Islet precursor cell (in vitro differentiated cells): ENCODE results near the gene SLC22A5.
A peak's percentile ranks its signal among the peaks of the same experiment; 100 is the strongest.

Experiments
- DNase-seq: peaks from one replicate; pipeline ENCODE4 v3.0.0-alpha.2; 2018

The SLC22A5 gene

DNA sequence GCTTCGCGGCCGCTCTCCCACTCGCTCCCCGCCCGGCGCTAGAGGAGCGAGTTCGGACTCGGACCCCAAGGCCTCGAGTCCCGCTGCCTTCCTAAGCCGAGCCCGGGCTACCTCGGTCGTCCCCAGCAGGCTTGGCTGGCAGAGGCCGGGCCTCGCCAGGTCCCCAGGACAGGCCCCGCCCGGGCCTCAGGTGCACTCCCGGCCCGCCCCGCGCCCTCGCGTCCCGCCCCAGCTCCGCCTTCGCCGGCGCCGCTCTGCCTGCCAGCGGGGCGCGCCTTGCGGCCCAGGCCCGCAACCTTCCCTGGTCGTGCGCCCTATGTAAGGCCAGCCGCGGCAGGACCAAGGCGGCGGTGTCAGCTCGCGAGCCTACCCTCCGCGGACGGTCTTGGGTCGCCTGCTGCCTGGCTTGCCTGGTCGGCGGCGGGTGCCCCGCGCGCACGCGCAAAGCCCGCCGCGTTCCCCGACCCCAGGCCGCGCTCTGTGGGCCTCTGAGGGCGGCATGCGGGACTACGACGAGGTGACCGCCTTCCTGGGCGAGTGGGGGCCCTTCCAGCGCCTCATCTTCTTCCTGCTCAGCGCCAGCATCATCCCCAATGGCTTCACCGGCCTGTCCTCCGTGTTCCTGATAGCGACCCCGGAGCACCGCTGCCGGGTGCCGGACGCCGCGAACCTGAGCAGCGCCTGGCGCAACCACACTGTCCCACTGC lies at the start of gene SLC22A5:
TSS of gene SLC22A5 (plus strand) at position 237 of the 707 bp plus-strand sequence. CDS start at position 500, 263 bp downstream.
- peak; percentile 93 for DNase-seq

DNA sequence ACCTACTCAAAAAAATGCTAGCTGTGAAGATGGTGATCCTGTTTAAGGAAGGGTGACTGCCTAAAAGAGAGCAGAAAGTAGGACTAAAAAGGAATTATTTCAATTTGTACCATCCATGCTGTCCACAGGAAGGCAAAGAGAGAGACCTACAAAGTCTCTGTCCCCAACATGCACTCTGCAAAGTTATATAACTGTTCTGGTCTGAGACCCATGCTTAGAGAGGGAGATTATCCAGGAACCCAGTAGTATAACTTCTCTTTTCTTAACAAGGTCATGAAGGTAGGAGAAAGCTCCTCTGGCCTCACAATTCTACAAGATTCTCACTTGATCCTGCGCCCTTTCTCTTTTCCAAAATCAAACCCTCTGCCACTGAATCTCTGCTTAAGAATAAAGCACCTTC lies 49.5 kb upstream of the SLC22A5 start:
- DNase-seq = no peak

DNA sequence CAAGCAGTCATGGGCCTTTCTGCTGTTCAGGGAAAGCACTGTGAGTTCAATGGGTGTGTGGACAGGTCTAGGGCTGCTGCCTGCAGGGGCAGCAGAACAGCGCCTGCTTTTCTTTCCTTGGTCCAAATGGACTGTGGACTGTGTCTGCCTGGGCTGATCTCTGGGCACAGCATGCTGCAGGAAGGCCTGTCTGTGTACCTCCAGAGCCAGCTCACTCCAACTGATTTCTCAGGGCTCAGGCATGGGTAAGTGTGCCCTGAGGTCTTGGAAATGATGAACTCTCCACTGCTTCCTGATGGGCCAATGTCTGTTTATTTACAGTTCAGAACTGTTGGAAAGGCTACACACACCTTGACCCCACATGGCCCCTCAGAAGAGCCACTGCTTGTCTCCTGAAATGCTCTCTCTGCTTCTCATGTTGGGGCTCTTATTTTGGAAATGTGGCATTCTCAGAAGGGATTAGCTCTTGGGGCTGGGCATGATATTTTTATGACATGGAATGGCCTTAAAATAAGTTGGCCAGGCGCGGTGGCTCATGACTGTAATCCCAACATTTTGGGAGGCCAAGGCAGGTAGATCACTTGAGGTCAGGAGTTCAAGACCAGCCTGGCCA lies 48.3 kb upstream of the SLC22A5 start:
- DNase-seq = no peak

DNA sequence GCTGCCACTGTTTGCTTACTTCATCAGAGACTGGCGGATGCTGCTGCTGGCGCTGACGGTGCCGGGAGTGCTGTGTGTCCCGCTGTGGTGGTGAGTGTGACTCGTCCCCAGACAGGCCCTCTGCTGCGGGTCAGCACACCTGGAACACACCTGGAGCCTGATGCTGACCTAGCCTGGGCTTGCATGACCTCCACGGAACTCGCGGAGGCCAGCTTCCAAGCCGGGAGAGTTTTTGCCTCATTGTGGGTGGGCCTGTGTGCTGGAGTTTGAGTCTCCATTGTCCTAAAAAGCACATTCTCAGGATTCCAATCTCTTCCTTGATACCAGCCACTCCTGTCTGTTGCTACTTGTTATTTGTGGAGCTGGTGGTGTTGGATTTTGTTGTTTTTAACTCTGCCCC lies 47.2 kb upstream of the SLC22A5 start:
- DNase-seq = peak; percentile 86

DNA sequence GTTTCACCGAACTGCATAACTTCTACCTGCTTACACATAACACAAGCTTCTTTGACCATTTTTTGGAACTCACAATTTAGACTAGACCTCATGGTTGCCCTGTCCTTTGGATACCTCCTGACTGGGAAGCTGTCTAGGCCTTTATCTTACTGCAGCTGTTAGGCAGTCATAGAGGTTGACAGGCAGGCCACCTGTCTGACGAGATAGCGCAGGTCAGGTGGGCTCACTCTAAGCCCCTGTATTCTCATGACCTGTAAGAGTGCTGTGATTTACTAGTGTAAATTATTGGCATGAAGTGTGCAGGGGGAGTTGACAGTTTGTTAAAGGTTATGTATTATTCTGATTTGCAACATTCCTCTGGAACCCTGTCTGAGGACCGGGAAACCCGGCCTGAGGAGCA lies 46.3 kb upstream of the SLC22A5 start:
- DNase-seq = no peak

DNA sequence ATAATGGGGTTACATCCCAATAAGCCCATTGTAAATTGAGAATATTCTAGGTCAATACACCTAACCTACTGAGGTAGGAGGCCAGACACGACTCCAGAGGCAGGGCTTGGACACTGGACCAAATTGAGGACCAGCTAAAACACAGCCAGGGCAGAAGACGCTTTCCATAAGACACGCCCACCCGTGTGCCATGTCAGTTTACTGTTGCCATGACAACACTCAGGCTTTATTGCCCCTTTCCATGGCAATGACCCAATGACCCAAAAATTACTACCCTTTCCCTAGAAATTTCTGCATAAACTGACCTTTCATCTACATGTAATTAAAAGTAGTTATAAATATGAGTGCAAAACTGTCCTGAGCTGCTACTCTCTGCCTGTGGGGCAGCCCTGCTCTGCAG lies 43.8 kb upstream of the SLC22A5 start:
- DNase-seq = no peak

DNA sequence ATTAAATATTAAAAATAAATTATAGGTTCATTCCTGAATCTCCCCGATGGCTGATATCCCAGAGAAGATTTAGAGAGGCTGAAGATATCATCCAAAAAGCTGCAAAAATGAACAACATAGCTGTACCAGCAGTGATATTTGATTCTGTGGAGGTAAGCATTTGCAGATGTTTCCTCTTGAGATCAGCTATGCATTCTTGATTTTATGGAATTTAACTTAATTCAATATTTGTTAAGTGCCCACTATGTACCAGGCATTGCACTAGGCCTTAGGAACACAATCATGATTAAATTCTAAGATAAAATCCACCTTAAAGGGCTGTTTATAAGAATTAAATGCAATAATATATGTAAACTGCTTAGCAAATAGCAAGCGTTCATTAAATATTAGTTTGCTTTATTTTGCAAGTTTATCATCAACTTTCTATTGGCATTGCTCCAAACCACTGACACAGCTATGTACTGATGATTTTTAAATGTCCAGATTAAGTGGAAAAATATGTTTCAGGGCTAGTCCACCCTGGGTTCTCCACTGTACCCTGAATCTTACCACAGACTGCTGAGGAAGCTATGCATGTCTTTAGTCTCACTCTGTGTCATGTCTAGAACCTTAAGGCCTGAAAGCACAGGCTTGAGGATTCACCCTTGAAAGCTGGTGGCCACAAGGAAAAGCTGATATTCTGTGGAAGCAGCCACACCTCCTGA lies 42.1 kb upstream of the SLC22A5 start:
- no peak for DNase-seq

DNA sequence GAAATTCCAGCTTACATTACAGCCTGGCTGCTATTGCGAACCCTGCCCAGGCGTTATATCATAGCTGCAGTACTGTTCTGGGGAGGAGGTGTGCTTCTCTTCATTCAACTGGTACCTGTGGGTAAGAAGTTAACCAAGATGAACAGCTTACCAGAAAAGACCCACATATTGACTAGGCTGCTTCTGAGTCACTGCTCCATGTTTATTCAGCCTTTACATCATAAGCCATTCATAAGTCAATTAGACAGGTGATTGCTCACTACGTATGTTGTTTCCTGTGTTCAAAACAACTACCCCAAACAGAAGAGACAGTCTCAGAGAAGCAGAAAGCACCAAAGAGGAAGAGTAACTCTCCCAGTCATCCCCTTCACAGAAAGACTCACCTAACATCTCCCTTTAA lies 34.7 kb upstream of the SLC22A5 start:
- no peak for DNase-seq

DNA sequence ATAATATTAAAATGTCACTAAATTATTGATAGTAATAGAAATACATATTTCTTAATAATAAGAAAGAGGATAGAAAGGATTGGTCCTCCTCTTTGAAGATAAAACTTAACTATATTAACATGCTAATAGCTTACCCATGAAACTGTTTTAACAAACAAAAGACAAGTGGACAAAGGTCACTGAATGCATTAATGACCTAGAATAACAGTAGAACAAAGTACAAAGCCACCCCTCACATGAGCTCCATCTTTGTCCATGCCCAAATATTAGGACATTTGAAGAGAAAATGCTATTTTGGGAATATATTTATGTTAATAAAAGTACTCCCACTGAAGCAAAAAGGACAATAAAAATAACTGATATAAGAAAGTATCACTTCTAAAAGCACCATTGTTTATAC lies 34.1 kb upstream of the SLC22A5 start:
- DNase-seq = no peak

DNA sequence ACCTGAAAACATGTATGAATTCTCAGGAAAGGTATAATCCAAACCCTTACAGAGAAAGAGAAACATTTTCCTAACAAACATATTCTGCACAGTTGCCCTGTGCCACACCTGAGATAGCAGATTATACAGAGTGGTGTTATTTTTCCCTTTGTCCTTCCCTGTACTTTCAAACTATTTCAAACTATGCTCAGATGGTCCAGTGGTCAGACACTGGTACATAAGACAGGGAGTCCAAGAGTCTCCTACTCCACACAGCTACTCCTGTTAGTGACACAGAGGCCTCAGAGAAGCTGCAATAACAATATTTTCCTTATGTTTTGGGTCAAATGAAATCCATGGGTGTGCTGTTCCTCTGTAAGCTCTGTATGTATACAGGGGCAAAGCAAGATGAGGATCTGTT lies 30.0 kb upstream of the SLC22A5 start:
- DNase-seq = no peak

DNA sequence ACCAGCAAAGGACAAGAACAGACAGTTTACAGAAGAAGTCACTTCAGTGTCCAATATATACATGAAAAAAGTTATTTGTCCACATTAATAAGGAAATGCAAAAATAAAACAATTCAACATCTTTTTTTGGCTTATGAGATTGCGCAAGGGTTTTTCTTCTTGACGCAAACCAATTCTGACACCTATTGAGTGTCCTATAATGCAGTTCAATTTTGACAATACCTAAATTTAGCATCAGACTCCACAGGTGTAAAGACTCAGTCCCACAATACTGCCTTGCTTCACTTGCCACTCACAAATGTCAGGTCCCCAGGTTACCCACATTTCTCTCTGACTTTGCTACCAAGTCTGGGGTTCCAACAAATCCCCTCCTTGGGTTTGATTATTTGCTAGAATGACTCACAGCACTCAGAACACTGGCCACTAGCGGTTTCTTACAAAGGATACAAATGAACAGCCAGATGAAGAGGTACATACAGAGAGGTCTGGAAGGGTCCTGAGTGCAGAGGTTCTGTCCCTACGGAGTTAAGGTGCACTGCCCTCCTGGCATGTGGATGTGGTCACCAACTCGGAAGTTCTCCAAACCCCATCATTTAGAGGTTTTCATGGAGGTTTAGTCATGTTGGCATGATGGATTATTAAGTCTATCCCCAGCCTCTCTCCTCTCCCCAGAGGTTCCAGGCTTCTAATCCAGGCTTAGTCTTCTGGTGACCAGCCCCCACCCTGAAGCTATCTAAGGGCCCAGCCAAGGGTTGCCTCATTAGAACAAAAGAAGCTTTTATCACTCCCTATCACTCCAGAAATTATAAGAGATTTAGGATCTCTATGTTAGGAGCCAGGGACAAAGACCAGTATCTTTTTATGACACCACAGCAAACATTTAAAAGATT lies 27.0 kb upstream of the SLC22A5 start:
- no peak for DNase-seq

DNA sequence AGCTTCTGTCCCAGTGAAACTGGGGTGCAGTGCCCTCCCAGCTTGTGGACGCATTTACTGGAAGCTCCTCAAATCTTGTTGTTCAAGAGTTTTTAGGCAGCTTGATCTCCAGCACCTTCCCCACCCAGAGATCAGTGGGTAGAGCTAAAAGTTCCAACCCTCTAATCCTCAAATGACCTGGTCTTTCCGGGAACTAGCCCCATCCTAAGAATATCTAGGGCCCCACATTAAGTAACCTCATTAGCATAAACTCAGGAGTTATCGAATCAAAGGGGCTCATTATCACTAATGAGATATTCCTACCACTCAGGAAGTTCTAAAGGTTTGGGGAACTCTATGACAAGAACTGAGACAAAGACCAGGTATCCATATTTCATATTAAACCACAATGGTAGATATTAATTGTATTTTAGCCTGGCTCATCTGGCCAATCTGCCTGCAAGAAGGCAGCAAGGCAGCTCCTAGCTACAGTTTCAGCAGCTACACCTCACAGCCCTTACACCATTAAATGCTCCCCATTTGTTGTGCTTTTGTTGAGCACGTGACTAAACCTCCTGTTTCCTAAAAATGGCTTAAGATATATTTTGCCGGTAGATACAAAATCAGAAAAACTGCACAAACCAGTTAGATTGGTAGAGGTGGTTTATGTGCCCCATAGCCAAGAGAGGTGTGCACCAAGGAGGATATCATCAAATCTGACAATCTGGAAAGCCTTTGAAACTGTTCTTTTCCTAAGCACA lies 24.6 kb upstream of the SLC22A5 start:
- no peak for DNase-seq

DNA sequence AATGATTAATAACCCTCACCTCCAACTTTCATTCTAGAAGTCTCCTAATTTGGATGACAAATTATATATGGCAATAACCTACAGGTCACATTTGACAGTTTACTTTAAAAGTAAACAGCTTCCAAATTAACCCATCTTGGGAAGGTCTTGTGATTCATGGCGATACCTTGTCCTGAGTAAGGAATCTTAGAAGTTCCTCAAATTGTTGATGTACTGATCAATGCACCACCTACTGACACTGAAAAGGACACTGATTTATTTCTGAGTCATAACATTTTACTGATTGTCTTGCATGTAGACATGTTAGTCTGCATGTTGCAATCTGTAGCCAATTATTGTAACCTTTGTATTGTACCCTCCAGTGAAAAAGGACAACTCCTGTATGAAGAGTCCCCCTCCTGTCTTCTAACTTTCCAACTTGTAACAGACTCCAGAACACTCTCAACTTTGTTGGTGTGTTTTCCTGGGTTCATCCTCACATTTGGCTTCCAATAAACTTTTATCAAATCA lies 16.0 kb upstream of the SLC22A5 start:
- no peak for DNase-seq

DNA sequence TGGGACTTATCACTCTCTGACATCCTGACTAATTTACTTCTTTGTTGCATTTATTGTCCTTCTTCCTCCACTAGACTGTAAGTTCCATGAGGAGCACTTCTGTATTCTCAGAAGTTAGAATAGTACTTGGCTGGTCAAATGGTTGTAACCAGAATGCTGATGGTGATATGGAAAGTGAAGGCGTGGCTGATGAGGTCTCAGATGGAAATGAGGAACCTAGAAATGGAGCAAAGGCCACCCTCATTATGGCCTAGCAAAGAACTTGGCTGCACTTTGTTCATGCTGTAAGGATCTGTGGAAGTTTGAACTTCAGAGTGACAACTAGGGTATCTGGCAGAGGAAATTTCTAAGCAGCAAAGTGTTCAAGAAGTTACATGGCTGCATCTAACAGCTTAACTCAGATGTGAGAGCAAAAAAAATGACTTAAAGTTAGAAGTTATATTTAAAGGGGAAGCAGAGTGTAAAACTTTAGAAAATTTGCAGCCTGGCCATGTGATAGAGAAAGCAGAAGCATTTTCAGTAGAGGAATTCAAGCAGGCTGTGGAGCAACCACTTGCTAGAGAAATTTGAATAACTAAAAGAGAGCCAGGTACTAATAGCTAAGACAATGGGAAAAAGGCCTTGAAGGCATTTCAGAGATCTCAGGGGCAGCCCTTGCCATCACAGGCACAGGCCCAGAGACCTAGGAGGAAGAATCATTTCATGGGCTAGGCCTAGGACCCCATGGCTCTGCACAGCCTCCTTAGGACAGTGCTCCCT lies 14.9 kb upstream of the SLC22A5 start:
- DNase-seq = no peak

DNA sequence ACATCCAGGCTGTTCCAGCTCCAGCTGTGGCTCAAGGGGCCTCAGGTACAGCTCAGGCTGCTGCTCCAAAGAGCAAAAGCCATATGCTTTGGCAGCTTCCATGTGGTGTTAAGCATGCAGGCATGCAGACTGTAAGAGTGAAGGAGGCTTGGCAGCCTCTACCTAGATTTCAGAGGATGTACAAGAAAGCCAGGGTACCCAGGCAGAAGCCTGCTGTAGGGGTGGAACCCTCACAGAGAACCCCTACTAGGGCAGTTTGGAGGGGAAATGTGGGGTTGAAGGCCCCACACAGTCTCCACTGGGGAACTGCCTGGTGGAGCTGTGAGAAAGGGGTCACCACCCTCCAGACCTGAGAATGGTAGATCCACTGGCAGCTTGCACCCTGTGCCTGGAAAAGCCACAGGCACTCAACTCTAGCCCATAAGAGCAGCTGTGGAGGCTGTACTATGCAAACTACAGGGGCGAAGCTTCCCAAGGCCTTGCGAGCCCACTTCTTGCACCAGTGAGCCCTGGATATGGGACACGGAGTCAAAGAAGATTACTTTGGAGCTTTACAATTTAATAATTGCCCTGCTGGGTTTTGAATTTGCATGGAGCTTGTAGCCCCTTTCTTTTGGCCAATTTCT lies 14.3 kb upstream of the SLC22A5 start:
- DNase-seq = no peak

DNA sequence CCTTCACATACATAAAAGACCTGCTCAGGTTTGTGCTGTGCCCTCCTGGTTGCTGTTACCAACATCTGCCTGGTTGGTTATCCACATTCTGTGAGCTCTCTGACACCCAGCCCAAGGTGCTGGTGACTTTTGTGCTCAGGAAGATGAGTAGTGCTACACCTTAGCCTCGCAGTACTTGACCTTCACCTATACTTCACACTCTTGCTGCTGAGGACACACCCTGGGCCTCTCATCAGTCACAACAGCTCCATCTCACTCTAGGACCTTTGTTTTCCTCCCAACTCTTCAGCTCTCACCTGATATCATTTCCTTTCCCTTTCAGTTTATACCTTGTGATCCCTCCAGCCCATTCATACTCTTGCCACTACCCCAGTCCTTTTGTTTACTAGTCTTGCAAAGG lies 10.7 kb upstream of the SLC22A5 start:
- no peak for DNase-seq

DNA sequence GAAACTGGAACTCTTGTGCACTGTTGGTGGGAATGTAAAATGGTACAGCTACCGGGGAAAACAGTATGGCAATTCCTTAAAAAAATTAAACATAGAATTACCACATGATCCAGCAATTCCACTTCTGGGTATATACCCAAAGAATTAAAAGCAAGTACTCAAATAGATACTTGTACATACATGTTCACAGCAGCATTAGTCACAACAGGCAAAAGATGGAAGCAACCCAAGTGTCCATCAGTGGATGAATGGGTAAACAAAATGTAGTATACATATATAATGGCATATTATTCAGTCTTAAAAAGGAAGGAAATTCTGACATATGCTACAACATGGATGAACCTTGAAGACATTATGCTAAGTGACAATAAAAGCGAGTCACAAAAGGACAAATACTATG lies 7.4 kb upstream of the SLC22A5 start:
- DNase-seq = no peak

DNA sequence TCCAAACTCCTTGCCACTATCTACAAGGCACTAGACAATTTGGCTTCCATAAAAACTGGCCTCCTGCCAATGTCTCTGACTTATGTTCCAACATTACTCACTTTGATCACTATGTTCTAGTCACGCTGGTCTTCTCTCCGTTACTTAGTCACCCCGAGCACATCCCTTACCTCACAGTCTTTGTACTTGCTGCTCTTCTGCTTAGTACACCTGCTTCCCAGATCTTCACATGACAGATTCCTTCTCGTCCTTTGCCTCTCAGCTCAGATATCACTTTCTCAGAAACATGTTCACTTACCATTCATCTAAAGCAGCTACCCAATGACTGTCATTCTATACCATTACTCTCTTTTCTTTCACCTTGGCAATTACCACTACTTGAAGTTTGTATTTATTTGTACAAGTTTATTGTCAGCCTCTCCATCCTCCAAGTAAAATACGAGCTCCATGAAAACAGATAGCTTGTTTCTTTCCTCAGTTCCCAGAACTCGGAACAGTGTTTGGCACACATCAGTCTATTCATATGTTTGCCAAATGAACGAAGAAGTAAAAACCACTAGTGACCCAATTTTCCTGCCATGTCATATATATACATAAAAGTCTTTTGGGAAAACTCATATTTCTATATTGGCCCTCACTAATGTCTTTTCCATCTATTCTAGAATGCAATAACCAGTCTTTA lies 5.9 kb upstream of the SLC22A5 start:
- peak; percentile 7 for DNase-seq

DNA sequence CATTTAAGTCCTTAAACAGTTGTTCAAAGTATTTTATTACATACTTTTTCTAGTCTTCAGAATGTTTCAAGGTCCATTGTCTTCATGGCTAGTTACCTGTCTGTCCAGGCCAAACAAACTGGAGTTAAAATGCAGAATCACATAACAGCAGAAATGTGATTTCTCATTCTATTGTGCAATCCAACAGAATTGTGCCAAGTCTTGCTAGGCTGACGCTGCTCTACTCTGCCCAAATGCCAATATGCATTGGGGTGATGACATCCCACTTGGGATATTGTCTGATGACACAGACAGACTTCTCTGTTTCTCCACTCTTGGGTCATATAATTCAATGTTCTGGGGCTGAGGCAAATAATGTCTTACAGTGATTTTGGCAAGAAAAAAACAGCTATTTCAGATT lies 5.2 kb upstream of the SLC22A5 start:
- DNase-seq = peak; percentile 18

DNA sequence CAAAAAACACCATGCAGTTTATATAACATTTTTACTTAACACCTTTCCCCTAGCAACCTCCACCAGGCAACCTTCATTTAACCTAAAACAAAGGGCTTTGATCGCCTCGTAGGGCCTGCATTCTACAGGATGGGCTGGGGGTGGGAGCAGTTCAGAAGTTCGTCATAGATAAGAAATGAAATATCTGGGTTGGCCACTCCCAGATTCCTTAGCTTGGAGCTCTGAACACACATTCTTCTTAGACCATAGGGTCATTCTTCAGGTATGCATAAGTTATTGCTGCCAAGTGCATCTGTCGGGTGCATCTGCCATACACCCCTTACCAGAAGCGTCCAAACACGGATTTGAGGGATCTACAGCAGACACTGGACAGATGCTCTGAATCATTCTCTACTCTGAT lies 4.3 kb upstream of the SLC22A5 start:
- peak; percentile 63 for DNase-seq
